ENCODE measurements around the gene SDK1. TPM values are rescaled to one million over a fixed set of nuclear protein-coding genes. Genes with fewer than 3 reads are reported as not detected.

SDK1 gene
- total RNA-seq, 2 donors from 2014 or later = 19.8 to 32.4 TPM

GRCh38 chr7:4077980-4078379, 776.9 kb downstream of the SDK1 start:
- no peak for DNase-seq
- H3K4me1 ChIP-seq = no peaks in the 10 kb centered on the region
- H3K27ac ChIP-seq = no peak overlapping the region
- WGBS, 2 donors = 97 to 100% methylated on average over 8 of the region's 8 CpGs
- no peaks in the 10 kb centered on the region for H3K27me3 ChIP-seq
- no peaks in the 10 kb centered on the region for H3K36me3 ChIP-seq (replicated peaks in 1 of 2; ENCODE audit: insufficient read depth in 1 of 2, low read depth in 2 of 2)
- intact Hi-C loops (cut with DNase I) = no loop called here
- no peak overlapping the region for H3K4me3 ChIP-seq
- ATAC-seq = no peak
- TF ChIP-seq POLR2A (IDR thresholded peaks at IDR 0.05) (no peak), CTCF (IDR thresholded peaks at IDR 0.05) (no peak)
- no peaks in the 10 kb centered on the region for H3K9me3 ChIP-seq

GRCh38 chr7:4078580-4078979, 777.5 kb downstream of the SDK1 start:
- Histone ChIP-seq H3K36me3 (replicated peaks in 1 of 2; ENCODE audit: insufficient read depth in 1 of 2, low read depth in 2 of 2) (no peaks in the 10 kb centered on the region), H3K9me3 (no peaks in the 10 kb centered on the region), H3K4me1 (no peaks in the 10 kb centered on the region), H3K27me3 (no peaks in the 10 kb centered on the region), H3K4me3 (no peak overlapping the region), H3K27ac (no peak overlapping the region)
- no peak for ATAC-seq
- TF ChIP-seq CTCF (IDR thresholded peaks at IDR 0.05) (no peak), POLR2A (IDR thresholded peaks at IDR 0.05) (no peak)
- intact Hi-C loops (cut with DNase I) = no loop called here
- DNase-seq = no peak
- WGBS, 2 donors = 78 to 90% methylated on average over 13 of the region's 13 CpGs

- DNase-seq (no peak), ATAC-seq (no peak)
- intact Hi-C loops (cut with DNase I) = no loop called here
- no peak for TF ChIP-seq POLR2A (IDR thresholded peaks at IDR 0.05)
- no peak for TF ChIP-seq CTCF (IDR thresholded peaks at IDR 0.05)
- Histone ChIP-seq H3K27ac (no peak overlapping the region), H3K27me3 (no peaks in the 10 kb centered on the region), H3K4me1 (no peaks in the 10 kb centered on the region), H3K4me3 (no peak overlapping the region), H3K9me3 (no peaks in the 10 kb centered on the region), H3K36me3 (replicated peaks in 1 of 2; ENCODE audit: insufficient read depth in 1 of 2, low read depth in 2 of 2) (no peaks in the 10 kb centered on the region)
- WGBS, 2 donors = 91 to 93% methylated on average over 11 of the region's 11 CpGs
These were observed 778.3 kb downstream of the SDK1 start for GRCh38 chr7:4079366-4079765.

GRCh38 chr7:4079956-4080355, 778.9 kb downstream of the SDK1 start:
- H3K27ac ChIP-seq = no peak overlapping the region
- H3K4me3 ChIP-seq = no peak overlapping the region
- WGBS, 2 donors = 84 to 89% methylated on average over 13 of the region's 13 CpGs
- no peaks in the 10 kb centered on the region for H3K4me1 ChIP-seq
- no peak for TF ChIP-seq POLR2A (IDR thresholded peaks at IDR 0.05)
- TF ChIP-seq CTCF (IDR thresholded peaks at IDR 0.05) = no peak
- DNase-seq (no peak), ATAC-seq (no peak)
- no peaks in the 10 kb centered on the region for H3K27me3 ChIP-seq
- H3K9me3 ChIP-seq = no peaks in the 10 kb centered on the region
- intact Hi-C loops (cut with DNase I) = no loop called here
- H3K36me3 ChIP-seq (replicated peaks in 1 of 2; ENCODE audit: insufficient read depth in 1 of 2, low read depth in 2 of 2) = no peaks in the 10 kb centered on the region

- H3K4me1 ChIP-seq = no peaks in the 10 kb centered on the region
- intact Hi-C loops (cut with DNase I) = no loop called here
- no peaks in the 10 kb centered on the region for H3K9me3 ChIP-seq
- no peak overlapping the region for H3K4me3 ChIP-seq
- H3K27me3 ChIP-seq = no peaks in the 10 kb centered on the region
- ATAC-seq (no peak), DNase-seq (no peak)
- no peaks in the 10 kb centered on the region for H3K36me3 ChIP-seq (replicated peaks in 1 of 2; ENCODE audit: insufficient read depth in 1 of 2, low read depth in 2 of 2)
- WGBS, 2 donors = 91 to 95% methylated on average over 13 of the region's 13 CpGs
- TF ChIP-seq CTCF (IDR thresholded peaks at IDR 0.05) (no peak), POLR2A (IDR thresholded peaks at IDR 0.05) (no peak)
- H3K27ac ChIP-seq = no peak overlapping the region
These were observed 779.9 kb downstream of the SDK1 start for GRCh38 chr7:4080954-4081353.

Data from body of pancreas (tissue), 4 donors.